Fibroblast of lung (primary cell): ENCODE data around the gene SAMD11. TPM values are rescaled to one million over a fixed set of nuclear protein-coding genes. Genes with fewer than 3 reads are reported as not detected.

ENCODE experiments used
- DNase-seq, 2 donors: peaks; one replicate each; pipeline versions ENCODE4 v3.0.0 to v3.0.0-alpha.2; 2010; ENCODE audit warnings: low read depth in 2 of 2
- H2AFZ ChIP-seq: 2 replicates; pipeline ENCODE4 v1.5.1; 2012; ENCODE audit warnings: low read length, control low read depth, inconsistent platforms
- H3K27ac ChIP-seq: 2 replicates; pipeline ENCODE4 v1.5.1; 2011; ENCODE audit warnings: low read length, control low read depth; ENCODE audit not compliant: insufficient read depth
- H3K27me3 ChIP-seq: 2 replicates; pipeline ENCODE4 v1.5.1; 2011; ENCODE audit warnings: mild to moderate bottlenecking, low read length; ENCODE audit not compliant: control insufficient read depth, insufficient read depth
- H3K36me3 ChIP-seq: 2 replicates; pipeline ENCODE4 v1.5.1; 2011; ENCODE audit warnings: low read length; ENCODE audit not compliant: control insufficient read depth, insufficient read depth
- H3K4me1 ChIP-seq: 2 replicates; pipeline ENCODE4 v1.5.1; 2011; ENCODE audit warnings: low read length; ENCODE audit not compliant: control insufficient read depth, insufficient read depth; ENCODE audit errors: extremely low read depth
- H3K4me2 ChIP-seq: 2 replicates; pipeline ENCODE4 v1.5.1; 2011; ENCODE audit warnings: low read length, control low read depth; ENCODE audit not compliant: insufficient read depth; ENCODE audit errors: extremely low read depth
- H3K4me3 ChIP-seq, 4 experiments: fragments of 200-600 bp in 1 of 4; sonication (generic) in 1 of 4; replicated peaks in 1 of 4; 2 replicates each; pipeline ENCODE4 v1.5.1; 2011 to 2016; ENCODE audit warnings: low read length in 4 of 4, low read depth in 3 of 4, mild to moderate bottlenecking in 3 of 4, control low read depth in 2 of 4, inconsistent platforms in 1 of 4, mixed read lengths in 1 of 4; ENCODE audit not compliant: insufficient read depth in 1 of 4; ENCODE audit errors: control extremely low read depth in 1 of 4
- H3K79me2 ChIP-seq: 2 replicates; pipeline ENCODE4 v1.5.1; 2012; ENCODE audit warnings: mild to moderate bottlenecking, low read length, inconsistent platforms; ENCODE audit not compliant: control insufficient read depth, insufficient read depth
- H3K9ac ChIP-seq: 2 replicates; pipeline ENCODE4 v1.5.1; 2011; ENCODE audit warnings: mild to moderate bottlenecking, low read length, control low read depth; ENCODE audit not compliant: insufficient read depth
- H3K9me3 ChIP-seq: 2 replicates; pipeline ENCODE4 v1.5.1; 2012; ENCODE audit warnings: low read depth, low read length; ENCODE audit not compliant: control insufficient read depth, insufficient read depth
- H4K20me1 ChIP-seq: 2 replicates; pipeline ENCODE4 v1.5.1; 2011; ENCODE audit warnings: low read length; ENCODE audit not compliant: control insufficient read depth, insufficient read depth; ENCODE audit errors: extremely low read depth
- EZH2 ChIP-seq: IDR thresholded peaks from 2 replicates; pipeline ENCODE4 v1.5.1; 2012; ENCODE audit warnings: low read length, control low read depth, mild to moderate bottlenecking; ENCODE audit errors: missing control alignments
- polyA plus RNA-seq, 2 donors: library from polyadenylated mRNA; depleted of rRNA in 1 of 2; stranded (reverse) in 1 of 2; unstranded in 1 of 2; fragments of >200 nt; gene quantifications; 2 replicates each; pipeline ENCODE4 v1.2.1, GENCODE V29; 2011 to 2012; ENCODE audit warnings: missing spikeins in 1 of 2
- total RNA-seq: library from RNA; depleted of rRNA; stranded (reverse); fragments of >200 nt; gene quantifications from 2 replicates; pipeline ENCODE4 v1.2.1, GENCODE V29; 2014
- TF ChIP-seq, protein P1 (sequence below), 2 donors: IDR thresholded peaks in 1 of 2; conservative IDR thresholded peaks in 1 of 2; 1 replicate in 1 of 2; 2 replicates in 1 of 2; pipeline ENCODE4 v1.5.1; 2011 to 2012; ENCODE audit warnings: low read length in 2 of 2, control low read depth in 1 of 2, inconsistent platforms in 1 of 2, low read depth in 1 of 2, mild to moderate bottlenecking in 1 of 2

Gene SAMD11
- total and polyA plus RNA-seq, 2 donors (not counting 1 experiment from before 2014, with no cell fraction given) = 0.40 to 3.8 TPM

DNA sequence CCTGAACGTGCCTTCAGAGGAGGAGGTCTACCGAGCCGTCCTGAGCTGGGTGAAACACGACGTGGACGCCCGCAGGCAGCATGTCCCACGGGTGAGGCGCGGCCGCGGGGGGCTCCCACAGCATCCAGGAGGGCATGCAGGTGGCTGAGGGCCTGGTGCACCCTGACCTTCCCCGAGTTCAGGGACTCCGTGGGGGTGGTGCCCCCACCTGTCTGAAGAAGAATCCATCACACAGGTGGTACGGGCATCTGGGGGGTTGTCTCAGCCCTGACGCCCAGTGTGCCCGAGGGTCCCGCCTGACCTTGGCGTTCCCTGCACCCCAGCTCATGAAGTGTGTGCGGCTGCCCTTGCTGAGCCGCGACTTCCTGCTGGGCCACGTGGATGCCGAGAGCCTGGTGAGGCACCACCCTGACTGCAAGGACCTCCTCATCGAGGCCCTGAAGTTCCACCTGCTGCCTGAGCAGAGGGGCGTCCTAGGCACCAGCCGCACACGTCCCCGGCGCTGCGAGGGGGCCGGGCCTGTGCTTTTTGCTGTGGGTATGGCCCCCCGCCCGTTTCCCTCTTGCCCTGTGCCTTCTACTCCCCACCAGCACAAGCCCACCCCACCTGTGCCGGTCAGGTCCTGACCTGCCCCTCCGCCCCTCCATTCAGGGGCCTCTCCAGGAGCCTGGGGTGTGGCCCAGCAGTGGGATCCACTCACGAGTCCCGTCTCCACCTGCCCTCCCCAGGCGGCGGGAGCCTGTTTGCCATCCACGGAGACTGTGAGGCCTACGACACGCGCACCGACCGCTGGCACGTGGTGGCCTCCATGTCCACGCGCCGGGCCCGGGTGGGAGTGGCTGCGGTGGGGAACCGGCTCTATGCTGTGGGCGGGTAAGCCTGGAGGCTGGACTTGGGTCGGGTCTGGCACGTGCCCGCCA lies 38.9 kb downstream of the SAMD11 start:
- no peak overlapping the region for H3K4me3 ChIP-seq
- TF ChIP-seq, protein P1, sequence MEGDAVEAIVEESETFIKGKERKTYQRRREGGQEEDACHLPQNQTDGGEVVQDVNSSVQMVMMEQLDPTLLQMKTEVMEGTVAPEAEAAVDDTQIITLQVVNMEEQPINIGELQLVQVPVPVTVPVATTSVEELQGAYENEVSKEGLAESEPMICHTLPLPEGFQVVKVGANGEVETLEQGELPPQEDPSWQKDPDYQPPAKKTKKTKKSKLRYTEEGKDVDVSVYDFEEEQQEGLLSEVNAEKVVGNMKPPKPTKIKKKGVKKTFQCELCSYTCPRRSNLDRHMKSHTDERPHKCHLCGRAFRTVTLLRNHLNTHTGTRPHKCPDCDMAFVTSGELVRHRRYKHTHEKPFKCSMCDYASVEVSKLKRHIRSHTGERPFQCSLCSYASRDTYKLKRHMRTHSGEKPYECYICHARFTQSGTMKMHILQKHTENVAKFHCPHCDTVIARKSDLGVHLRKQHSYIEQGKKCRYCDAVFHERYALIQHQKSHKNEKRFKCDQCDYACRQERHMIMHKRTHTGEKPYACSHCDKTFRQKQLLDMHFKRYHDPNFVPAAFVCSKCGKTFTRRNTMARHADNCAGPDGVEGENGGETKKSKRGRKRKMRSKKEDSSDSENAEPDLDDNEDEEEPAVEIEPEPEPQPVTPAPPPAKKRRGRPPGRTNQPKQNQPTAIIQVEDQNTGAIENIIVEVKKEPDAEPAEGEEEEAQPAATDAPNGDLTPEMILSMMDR (conservative IDR thresholded peaks at IDR 0.05 in 1 of 2, IDR thresholded peaks at IDR 0.05 in 1 of 2; ENCODE audit: low read depth in 1 of 2, low read length in 2 of 2) = no peak
- no peak for TF ChIP-seq EZH2
- no peak for DNase-seq
- peaks cover 10% of the 10 kb centered on the region for H3K4me1 ChIP-seq
- H3K27ac ChIP-seq = no peak overlapping the region
- peaks cover 14% of the 10 kb centered on the region for H3K79me2 ChIP-seq
- no peak overlapping the region for H3K4me2 ChIP-seq
- peaks cover 10% of the 10 kb centered on the region for H3K36me3 ChIP-seq
- no peaks in the 10 kb centered on the region for H3K27me3 ChIP-seq
- no peaks in the 10 kb centered on the region for H4K20me1 ChIP-seq
- H3K9ac ChIP-seq = no peak overlapping the region
- H3K9me3 ChIP-seq = no peaks in the 10 kb centered on the region
- H2AFZ ChIP-seq = no peak overlapping the region

DNA sequence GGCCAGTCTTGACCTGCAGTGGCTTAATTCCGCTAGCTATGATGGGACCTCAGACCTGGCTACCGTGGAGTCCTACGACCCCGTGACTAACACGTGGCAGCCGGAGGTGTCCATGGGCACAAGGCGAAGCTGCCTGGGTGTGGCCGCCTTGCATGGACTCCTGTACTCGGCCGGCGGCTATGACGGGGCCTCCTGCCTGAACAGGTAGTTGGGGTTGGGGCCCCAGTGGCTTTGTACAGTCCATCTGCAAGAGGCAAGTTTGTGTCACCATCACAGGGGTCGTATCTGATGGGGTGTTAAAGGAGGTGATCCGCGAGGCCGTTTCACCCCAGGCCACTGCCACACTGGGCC lies 39.6 kb downstream of the SAMD11 start:
- Histone ChIP-seq H3K4me1 (peaks cover 8% of the 10 kb centered on the region), H3K27me3 (no peaks in the 10 kb centered on the region), H3K27ac (no peak overlapping the region), H3K79me2 (peaks cover 10% of the 10 kb centered on the region), H3K9me3 (no peaks in the 10 kb centered on the region), H4K20me1 (no peaks in the 10 kb centered on the region), H2AFZ (no peak overlapping the region), H3K36me3 (peaks cover 10% of the 10 kb centered on the region), H3K4me3 (no peak overlapping the region), H3K9ac (no peak overlapping the region), H3K4me2 (no peak overlapping the region)
- no peak for TF ChIP-seq EZH2
- TF ChIP-seq, protein P1 (conservative IDR thresholded peaks at IDR 0.05 in 1 of 2, IDR thresholded peaks at IDR 0.05 in 1 of 2; ENCODE audit: low read depth in 1 of 2, low read length in 2 of 2) = no peak
- DNase-seq = no peak

DNA sequence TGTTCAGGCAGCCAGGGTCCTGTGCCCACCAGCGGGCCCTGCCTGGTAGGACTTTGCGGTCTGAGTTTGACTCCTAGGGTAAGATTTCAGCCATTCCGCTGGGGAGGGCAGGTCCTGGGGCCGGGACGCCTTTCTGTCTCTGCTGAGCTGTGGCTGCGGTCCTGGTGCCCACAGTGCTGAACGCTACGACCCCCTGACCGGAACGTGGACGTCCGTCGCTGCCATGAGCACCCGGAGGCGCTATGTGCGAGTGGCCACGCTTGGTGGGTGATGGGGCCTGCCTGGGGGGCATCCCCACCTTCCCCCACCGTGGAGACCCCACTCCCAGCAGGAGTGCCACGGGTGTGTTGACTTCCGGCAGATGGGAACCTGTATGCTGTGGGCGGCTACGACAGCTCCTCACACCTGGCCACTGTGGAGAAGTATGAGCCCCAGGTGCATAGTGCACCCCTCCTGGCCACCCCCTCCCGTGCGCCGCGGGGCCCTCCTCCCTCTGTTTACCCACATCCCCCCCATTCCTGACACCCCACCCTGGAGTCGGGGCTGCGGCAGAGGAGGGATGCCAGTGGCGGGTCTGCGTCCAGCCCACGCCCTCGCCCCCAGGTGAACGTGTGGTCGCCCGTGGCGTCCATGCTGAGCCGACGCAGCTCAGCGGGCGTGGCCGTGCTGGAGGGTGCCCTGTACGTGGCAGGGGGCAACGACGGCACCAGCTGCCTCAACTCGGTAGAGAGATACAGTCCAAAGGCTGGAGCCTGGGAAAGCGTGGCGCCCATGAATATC lies 40.2 kb downstream of the SAMD11 start:
- no peak overlapping the region for H3K4me3 ChIP-seq
- H3K9ac ChIP-seq = no peak overlapping the region
- H2AFZ ChIP-seq = no peak overlapping the region
- H3K79me2 ChIP-seq = peaks cover 3% of the 10 kb centered on the region
- H3K4me2 ChIP-seq = no peak overlapping the region
- no peaks in the 10 kb centered on the region for H3K27me3 ChIP-seq
- no peak overlapping the region for H3K27ac ChIP-seq
- no peak for DNase-seq
- H4K20me1 ChIP-seq = no peaks in the 10 kb centered on the region
- H3K9me3 ChIP-seq = no peaks in the 10 kb centered on the region
- no peak for TF ChIP-seq EZH2
- TF ChIP-seq, protein P1 (conservative IDR thresholded peaks at IDR 0.05 in 1 of 2, IDR thresholded peaks at IDR 0.05 in 1 of 2; ENCODE audit: low read depth in 1 of 2, low read length in 2 of 2) = no peak
- H3K4me1 ChIP-seq = peaks cover 8% of the 10 kb centered on the region
- H3K36me3 ChIP-seq = peaks cover 10% of the 10 kb centered on the region
